ENCODE measurements around the gene ACSS3.

DNA sequence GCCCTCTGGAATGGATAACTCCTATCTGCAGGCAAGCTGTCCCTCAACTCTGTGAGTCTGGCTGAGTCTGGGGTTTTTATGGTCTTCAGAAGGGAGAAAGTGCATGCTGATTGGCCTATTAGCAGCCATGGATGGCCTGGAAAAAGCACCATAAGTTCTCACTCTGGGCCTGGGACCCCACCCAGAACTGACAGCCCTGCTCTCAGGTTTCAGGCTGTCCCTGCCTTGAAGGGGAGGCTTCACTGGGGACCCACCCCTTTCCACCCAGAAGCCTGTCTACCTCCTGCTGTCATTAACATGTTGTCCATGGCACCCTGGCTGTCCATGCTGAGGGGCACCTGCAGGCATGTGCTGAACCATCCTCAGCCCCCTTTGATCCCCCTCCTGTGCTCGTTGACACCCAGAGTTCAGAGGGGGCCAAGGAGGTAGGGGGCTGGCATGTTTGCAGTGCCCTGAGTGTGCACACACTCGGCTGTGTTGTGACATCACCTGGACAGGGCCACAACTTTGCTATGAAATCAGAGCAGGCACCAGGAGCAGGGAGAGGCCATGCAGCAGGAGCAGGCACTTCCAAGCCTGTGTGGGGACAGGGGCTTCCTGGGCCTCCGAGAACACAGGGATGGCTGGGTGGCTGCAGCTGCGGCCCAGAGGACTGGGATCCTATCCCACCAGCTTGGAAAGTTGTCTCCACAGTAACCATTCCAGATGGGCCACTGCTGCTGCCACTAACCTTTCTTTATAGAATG, 84.7 kb downstream of the ACSS3 start:
- TF ChIP-seq, protein P1, sequence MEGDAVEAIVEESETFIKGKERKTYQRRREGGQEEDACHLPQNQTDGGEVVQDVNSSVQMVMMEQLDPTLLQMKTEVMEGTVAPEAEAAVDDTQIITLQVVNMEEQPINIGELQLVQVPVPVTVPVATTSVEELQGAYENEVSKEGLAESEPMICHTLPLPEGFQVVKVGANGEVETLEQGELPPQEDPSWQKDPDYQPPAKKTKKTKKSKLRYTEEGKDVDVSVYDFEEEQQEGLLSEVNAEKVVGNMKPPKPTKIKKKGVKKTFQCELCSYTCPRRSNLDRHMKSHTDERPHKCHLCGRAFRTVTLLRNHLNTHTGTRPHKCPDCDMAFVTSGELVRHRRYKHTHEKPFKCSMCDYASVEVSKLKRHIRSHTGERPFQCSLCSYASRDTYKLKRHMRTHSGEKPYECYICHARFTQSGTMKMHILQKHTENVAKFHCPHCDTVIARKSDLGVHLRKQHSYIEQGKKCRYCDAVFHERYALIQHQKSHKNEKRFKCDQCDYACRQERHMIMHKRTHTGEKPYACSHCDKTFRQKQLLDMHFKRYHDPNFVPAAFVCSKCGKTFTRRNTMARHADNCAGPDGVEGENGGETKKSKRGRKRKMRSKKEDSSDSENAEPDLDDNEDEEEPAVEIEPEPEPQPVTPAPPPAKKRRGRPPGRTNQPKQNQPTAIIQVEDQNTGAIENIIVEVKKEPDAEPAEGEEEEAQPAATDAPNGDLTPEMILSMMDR (IDR thresholded peaks at IDR 0.05) = no peak
- no peak for TF ChIP-seq POLR2AphosphoS5 (IDR thresholded peaks at IDR 0.05)
- no peak for TF ChIP-seq EP300 (IDR thresholded peaks at IDR 0.05)

Measured in stomach (tissue), 4 donors.